H9 (cell line): ENCODE results near the gene NUP88. TPM values are rescaled to one million over a fixed set of nuclear protein-coding genes. Genes with fewer than 3 reads are reported as not detected.

Experiments used
- DNase-seq: peaks from one replicate; pipeline ENCODE4 v3.0.0-alpha.2; 2017
- H2AFZ ChIP-seq: one replicate; pipeline ENCODE4 v1.6.1; 2013; ENCODE audit warnings: mild to moderate bottlenecking, low read length, control low read depth, moderate library complexity
- H2AK5ac ChIP-seq: 2 replicates; pipeline ENCODE4 v1.6.1; 2013; ENCODE audit warnings: low read length, control low read depth, mixed read lengths; ENCODE audit not compliant: insufficient read length
- H2BK120ac ChIP-seq: one replicate; pipeline ENCODE4 v1.6.1; 2013; ENCODE audit warnings: low read depth, mild to moderate bottlenecking, low read length, control low read depth, inconsistent platforms; ENCODE audit not compliant: poor library complexity, severe bottlenecking
- H2BK12ac ChIP-seq: 2 replicates; pipeline ENCODE4 v1.6.1; 2013; ENCODE audit warnings: low read length, control low read depth, mixed read lengths, low read depth; ENCODE audit not compliant: insufficient read length
- H2BK15ac ChIP-seq: 2 replicates; pipeline ENCODE4 v1.6.1; 2013; ENCODE audit warnings: low read depth, low read length, control low read depth
- H2BK20ac ChIP-seq: one replicate; pipeline ENCODE4 v1.6.1; 2013; ENCODE audit warnings: low read depth, mild to moderate bottlenecking, low read length, control low read depth, inconsistent platforms; ENCODE audit not compliant: poor library complexity, severe bottlenecking
- H2BK5ac ChIP-seq: 2 replicates; pipeline ENCODE4 v1.6.1; 2013; ENCODE audit warnings: low read length, control low read depth, mixed read lengths; ENCODE audit not compliant: insufficient read length
- H3K14ac ChIP-seq: 2 replicates; pipeline ENCODE4 v1.6.1; 2013; ENCODE audit warnings: low read length, control low read depth; ENCODE audit not compliant: insufficient read depth
- H3K18ac ChIP-seq: 2 replicates; pipeline ENCODE4 v1.6.1; 2013; ENCODE audit warnings: low read depth, mild to moderate bottlenecking, mixed read lengths, low read length, control low read depth; ENCODE audit not compliant: insufficient read length
- H3K23ac ChIP-seq: 2 replicates; pipeline ENCODE4 v1.6.1; 2013; ENCODE audit warnings: low read length, control low read depth, mixed read lengths, low read depth; ENCODE audit not compliant: insufficient read length
- H3K23me2 ChIP-seq: 2 replicates; pipeline ENCODE4 v1.6.1; 2013; ENCODE audit warnings: low read depth, mild to moderate bottlenecking, mixed read lengths, low read length, control low read depth; ENCODE audit not compliant: insufficient read length, poor library complexity, severe bottlenecking
- H3K27ac ChIP-seq: 2 replicates; pipeline ENCODE4 v1.5.1; 2013; ENCODE audit warnings: low read length, control low read depth, mixed read lengths, low read depth; ENCODE audit not compliant: insufficient read length
- H3K27me3 ChIP-seq: 2 replicates; pipeline ENCODE4 v1.6.1; 2013; ENCODE audit warnings: low read length, control low read depth, inconsistent platforms; ENCODE audit not compliant: insufficient read depth
- H3K4ac ChIP-seq: 2 replicates; pipeline ENCODE4 v1.6.1; 2013; ENCODE audit warnings: low read depth, mild to moderate bottlenecking, control low read depth, inconsistent platforms, low read length, moderate library complexity
- H3K4me1 ChIP-seq: 2 replicates; pipeline ENCODE4 v1.6.1; 2013; ENCODE audit warnings: low read length, control low read depth, inconsistent platforms; ENCODE audit not compliant: insufficient read depth
- H3K4me2 ChIP-seq: 2 replicates; pipeline ENCODE4 v1.6.1; 2013; ENCODE audit warnings: low read length, control low read depth, mixed read lengths; ENCODE audit not compliant: insufficient read length, insufficient read depth
- H3K56ac ChIP-seq: 2 replicates; pipeline ENCODE4 v1.6.1; 2013; ENCODE audit warnings: low read depth, mild to moderate bottlenecking, mixed read lengths, low read length, control low read depth; ENCODE audit not compliant: insufficient read length
- H3K79me1 ChIP-seq: 2 replicates; pipeline ENCODE4 v1.6.1; 2013; ENCODE audit warnings: low read depth, mild to moderate bottlenecking, moderate library complexity, low read length, control low read depth, inconsistent platforms; ENCODE audit not compliant: insufficient read depth, poor library complexity, severe bottlenecking
- H3K79me2 ChIP-seq: 2 replicates; pipeline ENCODE4 v1.6.1; 2013; ENCODE audit warnings: low read length, control low read depth, inconsistent platforms; ENCODE audit not compliant: insufficient read depth
- H3K9ac ChIP-seq: 2 replicates; pipeline ENCODE4 v1.6.1; 2013; ENCODE audit warnings: low read length, control low read depth, mixed read lengths; ENCODE audit not compliant: insufficient read length; ENCODE audit errors: extremely low read depth
- H3K9me3 ChIP-seq: one replicate; pipeline ENCODE4 v1.6.1; 2013; ENCODE audit warnings: low read depth, low read length, inconsistent platforms; ENCODE audit not compliant: control insufficient read depth
- H3T11ph ChIP-seq: one replicate; pipeline ENCODE4 v1.6.1; 2013; ENCODE audit warnings: mild to moderate bottlenecking, low read length, control low read depth, inconsistent platforms
- H4K20me1 ChIP-seq: one replicate; pipeline ENCODE4 v1.6.1; 2013; ENCODE audit not compliant: control insufficient read depth, insufficient read length, insufficient read depth
- H4K5ac ChIP-seq: 2 replicates; pipeline ENCODE4 v1.6.1; 2013; ENCODE audit warnings: low read depth, mild to moderate bottlenecking, mixed read lengths, low read length, control low read depth; ENCODE audit not compliant: insufficient read length
- H4K8ac ChIP-seq: replicated peaks from 2 replicates; pipeline ENCODE4 v1.6.1; 2013; ENCODE audit warnings: low read length, control low read depth, mixed read lengths, low read depth; ENCODE audit not compliant: insufficient read length
- H4K91ac ChIP-seq: 2 replicates; pipeline ENCODE4 v1.6.1; 2013; ENCODE audit warnings: low read depth, mild to moderate bottlenecking, moderate library complexity, mixed read lengths, low read length, control low read depth; ENCODE audit not compliant: insufficient read length
- H3K27ac Mint-ChIP-seq, 3 experiments: 2 replicates in 2 of 3; 3 replicates in 1 of 3; pipeline ENCODE4 v1.8.0; 2020 to 2021; ENCODE audit warnings: mixed read lengths in 3 of 3, mild to moderate bottlenecking in 1 of 3, moderate library complexity in 1 of 3
- H3K27me3 Mint-ChIP-seq: 2 replicates; pipeline ENCODE4 v1.8.0; 2021; ENCODE audit warnings: low read depth, mild to moderate bottlenecking, moderate library complexity, mixed read lengths
- H3K36me3 Mint-ChIP-seq, 3 experiments: 2 replicates in 2 of 3; 3 replicates in 1 of 3; pipeline ENCODE4 v1.8.0; 2020 to 2021; ENCODE audit warnings: low read depth in 3 of 3, mixed read lengths in 3 of 3; ENCODE audit not compliant: insufficient read depth in 1 of 3
- H3K4me1 Mint-ChIP-seq, 2 experiments: 2 replicates each; pipeline ENCODE4 v1.8.0; 2020; ENCODE audit warnings: mixed read lengths in 2 of 2
- H3K4me3 Mint-ChIP-seq, 2 experiments: 2 replicates in 1 of 2; 3 replicates in 1 of 2; pipeline ENCODE4 v1.8.0; 2020 to 2021; ENCODE audit warnings: mild to moderate bottlenecking in 2 of 2, mixed read lengths in 2 of 2, moderate library complexity in 1 of 2
- H3K9me3 Mint-ChIP-seq, 2 experiments: 2 replicates in 1 of 2; 3 replicates in 1 of 2; pipeline ENCODE4 v1.8.0; 2020; ENCODE audit warnings: mild to moderate bottlenecking in 2 of 2, mixed read lengths in 2 of 2, moderate library complexity in 1 of 2
- CTCF ChIP-seq: fragments of 200-600 bp; sonication (generic); conservative IDR thresholded peaks from 3 replicates; pipeline ENCODE4 v1.8.0; 2021; ENCODE audit warnings: antibody characterized with exemption, mild to moderate bottlenecking
- WGBS: extraction: QIAGEN DNeasy Blood & Tissue Kit; methylation state at CpG from one replicate; pipeline ENCODE4 v1.1.7; 2013; ENCODE audit warnings: missing lambda C conversion rate, low lambda C conversion rate, mixed read lengths; ENCODE audit not compliant: insufficient read length; ENCODE audit errors: extremely low coverage; 5-methylcytosine and 5-hydroxymethylcytosine counted together
- total RNA-seq: library from RNA; stranded (reverse); gene quantifications from 2 replicates; pipeline ENCODE4 v1.2.1, GENCODE V29; 2021

NUP88 gene
- total RNA-seq, 1 experiment from 2014 or later: 98.2 TPM

- no peak overlapping the region for H4K8ac ChIP-seq
- no peak overlapping the region for H3K27ac ChIP-seq
- no peak overlapping the region for H3K23ac ChIP-seq
- H3K27me3 ChIP-seq: no peaks in the 10 kb centered on the region
- no peaks in the 10 kb centered on the region for H3K4me1 Mint-ChIP-seq
- H4K5ac ChIP-seq: no peak overlapping the region
- no peaks in the 10 kb centered on the region for H4K20me1 ChIP-seq
- no peak overlapping the region for H2BK120ac ChIP-seq
- no peak overlapping the region for H3K4ac ChIP-seq
- H3K4me3 Mint-ChIP-seq: no peak overlapping the region
- no peaks in the 10 kb centered on the region for H3K79me1 ChIP-seq
- no peak overlapping the region for H3K14ac ChIP-seq
- H3K18ac ChIP-seq: no peak overlapping the region
- no peaks in the 10 kb centered on the region; the same call in 1 of the 2 replicates for H3K27me3 Mint-ChIP-seq
- no peak overlapping the region for H2BK20ac ChIP-seq
- no peak overlapping the region for H2AK5ac ChIP-seq
- WGBS: no CpG with 5 or more reads among the region's 7 CpGs
- H3T11ph ChIP-seq: no peak overlapping the region
- no peak overlapping the region for H3K4me2 ChIP-seq
- H3K9ac ChIP-seq: no peak overlapping the region
- no peaks in the 10 kb centered on the region for H3K23me2 ChIP-seq
- no peak for TF ChIP-seq CTCF
- no peaks in the 10 kb centered on the region for H3K9me3 Mint-ChIP-seq
- H3K56ac ChIP-seq: no peak overlapping the region
- peaks cover 34 to 90% (median 63%) of the 10 kb centered on the region in 3 experiments; a peak in 6 of 7 replicates for H3K36me3 Mint-ChIP-seq
- no peak for DNase-seq
- no peaks in the 10 kb centered on the region for H3K9me3 ChIP-seq
- H2BK5ac ChIP-seq: no peak overlapping the region
- no peaks in the 10 kb centered on the region for H3K4me1 ChIP-seq
- H2BK12ac ChIP-seq: no peak overlapping the region
- no peak overlapping the region for H4K91ac ChIP-seq
- no peak overlapping the region for H2AFZ ChIP-seq
- peak overlapping the region; percentile 34 to 52 (median 42); a peak in 4 of 7 replicates for H3K27ac Mint-ChIP-seq
- H2BK15ac ChIP-seq: no peak overlapping the region
- H3K79me2 ChIP-seq: no peaks in the 10 kb centered on the region
These were observed 38.8 kb downstream of the NUP88 start for GRCh38 chr17:5380491-5381135.
